ENCODE data around the gene THEMIS.

- peak; percentile 61 to 66 for TF ChIP-seq CTCF (conservative IDR thresholded peaks at IDR 0.05 in 1 of 2, IDR thresholded peaks at IDR 0.05 in 1 of 2; ENCODE audit: low read depth in 1 of 2, low read length in 2 of 2)
- no peak for TF ChIP-seq EZH2 (IDR thresholded peaks at IDR 0.05; ENCODE audit: low read length, missing control alignments)
These were observed 45.2 kb downstream of the THEMIS start for GRCh38 chr6:127855542-127856159.

Measured in fibroblast of lung (primary cell).